ENCODE results near the gene USP36.

Gene USP36

GRCh38 chr17:78774453-78774852, 66.2 kb downstream of the USP36 start:
- TF ChIP-seq, protein P1, sequence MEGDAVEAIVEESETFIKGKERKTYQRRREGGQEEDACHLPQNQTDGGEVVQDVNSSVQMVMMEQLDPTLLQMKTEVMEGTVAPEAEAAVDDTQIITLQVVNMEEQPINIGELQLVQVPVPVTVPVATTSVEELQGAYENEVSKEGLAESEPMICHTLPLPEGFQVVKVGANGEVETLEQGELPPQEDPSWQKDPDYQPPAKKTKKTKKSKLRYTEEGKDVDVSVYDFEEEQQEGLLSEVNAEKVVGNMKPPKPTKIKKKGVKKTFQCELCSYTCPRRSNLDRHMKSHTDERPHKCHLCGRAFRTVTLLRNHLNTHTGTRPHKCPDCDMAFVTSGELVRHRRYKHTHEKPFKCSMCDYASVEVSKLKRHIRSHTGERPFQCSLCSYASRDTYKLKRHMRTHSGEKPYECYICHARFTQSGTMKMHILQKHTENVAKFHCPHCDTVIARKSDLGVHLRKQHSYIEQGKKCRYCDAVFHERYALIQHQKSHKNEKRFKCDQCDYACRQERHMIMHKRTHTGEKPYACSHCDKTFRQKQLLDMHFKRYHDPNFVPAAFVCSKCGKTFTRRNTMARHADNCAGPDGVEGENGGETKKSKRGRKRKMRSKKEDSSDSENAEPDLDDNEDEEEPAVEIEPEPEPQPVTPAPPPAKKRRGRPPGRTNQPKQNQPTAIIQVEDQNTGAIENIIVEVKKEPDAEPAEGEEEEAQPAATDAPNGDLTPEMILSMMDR (IDR thresholded peaks at IDR 0.05) = no peak

DNA sequence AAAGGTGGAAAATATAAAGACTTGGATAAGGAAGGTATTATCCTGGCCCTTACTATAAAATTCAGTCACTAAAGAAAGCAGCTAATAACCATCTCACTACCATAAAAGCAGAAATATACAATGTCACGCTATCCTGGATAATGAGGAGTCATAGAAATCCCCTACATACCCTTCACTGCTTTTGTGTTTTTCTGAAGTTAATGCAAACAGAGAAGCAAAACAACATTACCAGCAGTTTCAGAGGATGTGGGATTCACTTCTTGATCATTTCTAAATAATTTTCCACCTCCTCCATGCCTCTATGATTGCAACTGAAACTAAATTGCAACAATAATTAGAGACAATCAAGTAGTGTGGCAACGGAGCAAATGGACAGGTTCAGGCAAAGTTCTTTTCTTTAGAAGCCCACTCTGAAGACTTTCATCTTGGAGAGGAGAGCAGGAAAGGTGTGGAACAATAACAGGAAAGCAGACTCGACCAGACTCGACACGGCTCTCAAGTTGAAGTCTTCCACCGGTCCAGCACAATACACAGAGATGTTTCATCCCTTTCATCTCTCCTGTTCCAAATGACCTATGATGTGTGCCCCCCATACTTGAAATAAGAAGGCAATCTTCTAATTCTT, 68.7 kb downstream of the USP36 start:
- TF ChIP-seq, protein P1 (IDR thresholded peaks at IDR 0.05) = no peak

DNA sequence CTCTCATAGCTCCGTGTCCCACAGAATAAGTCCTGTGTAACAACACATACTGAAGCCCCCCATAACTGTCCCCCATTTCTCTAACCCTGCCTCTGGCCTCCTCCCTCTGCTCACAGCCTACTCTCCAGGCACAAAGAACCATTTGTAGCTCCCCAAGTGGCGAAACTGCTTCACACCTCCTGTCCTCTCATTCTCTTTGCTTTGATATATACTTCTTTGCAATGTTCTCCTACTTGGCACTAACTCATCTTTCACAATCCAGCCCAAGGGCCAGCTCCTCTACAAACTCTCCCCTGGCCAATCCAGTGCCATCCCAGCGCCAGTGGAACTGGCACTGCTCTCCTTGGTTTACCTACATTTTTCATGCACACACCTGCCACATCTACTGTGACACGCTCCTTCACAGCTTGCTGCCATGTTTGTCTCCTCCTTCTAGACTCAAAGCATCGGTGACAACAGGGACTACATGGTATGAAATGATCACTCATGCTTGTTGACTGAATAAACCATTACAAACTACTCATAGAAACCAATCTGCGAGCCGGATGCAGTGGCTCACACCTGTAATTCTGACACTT, 71.3 kb downstream of the USP36 start:
- TF ChIP-seq, protein P1 (IDR thresholded peaks at IDR 0.05) = no peak

DNA sequence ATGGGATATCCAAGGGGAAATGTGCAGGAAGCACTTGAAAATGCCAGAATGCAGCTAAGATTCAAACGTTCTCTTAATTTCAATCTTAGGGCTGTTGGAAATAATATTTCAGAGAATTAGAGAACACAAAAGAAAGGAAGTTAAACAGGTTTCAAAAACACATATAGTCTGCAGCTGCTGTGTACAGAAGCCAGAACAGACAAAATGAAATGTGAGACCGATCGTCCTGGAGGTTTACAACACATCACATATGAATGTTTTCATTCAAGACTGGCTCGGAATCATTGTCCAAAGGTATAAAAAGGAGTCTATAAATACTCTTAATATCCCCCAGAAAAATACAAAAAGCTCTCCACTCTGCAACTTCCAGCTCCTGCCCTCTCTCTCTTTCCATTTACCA, 72.8 kb downstream of the USP36 start:
- TF ChIP-seq, protein P1 (IDR thresholded peaks at IDR 0.05) = no peak

- TF ChIP-seq, protein P1 (IDR thresholded peaks at IDR 0.05) = no peak
Observed at GRCh38 chr17:78766743-78767294, 73.8 kb downstream of the USP36 start.

DNA sequence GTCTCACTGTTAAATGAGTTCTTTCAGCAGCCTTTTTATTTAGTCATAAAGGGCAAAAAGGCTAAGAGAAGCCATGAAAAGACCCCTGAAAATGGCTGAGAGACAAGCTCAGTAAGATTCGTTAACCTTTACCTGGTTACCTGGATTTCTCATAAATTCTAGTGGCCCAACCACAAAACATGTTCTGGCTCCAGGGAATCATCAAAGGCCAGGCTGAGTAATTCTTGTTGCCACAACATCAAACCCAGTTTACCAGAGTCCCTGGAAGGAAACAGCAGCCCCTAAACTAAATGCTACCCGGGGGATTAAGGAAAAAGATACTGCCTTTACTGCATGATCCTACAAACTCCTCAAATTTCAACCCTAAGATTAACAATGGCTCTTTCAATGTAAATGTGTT, 74.4 kb downstream of the USP36 start:
- TF ChIP-seq, protein P1 (IDR thresholded peaks at IDR 0.05) = no peak

- TF ChIP-seq, protein P1 (IDR thresholded peaks at IDR 0.05) = no peak
Observed at GRCh38 chr17:78765821-78766220, 74.8 kb downstream of the USP36 start.

Measured in LNCAP (cell line).